ENCODE measurements around the gene MYLIP. TPM values are rescaled to one million over a fixed set of nuclear protein-coding genes. Genes with fewer than 3 reads are reported as not detected.

Gene MYLIP
- total and polyA plus RNA-seq, 8 donors, result 6.6 to 20.2 (median 12.0) TPM

DNA sequence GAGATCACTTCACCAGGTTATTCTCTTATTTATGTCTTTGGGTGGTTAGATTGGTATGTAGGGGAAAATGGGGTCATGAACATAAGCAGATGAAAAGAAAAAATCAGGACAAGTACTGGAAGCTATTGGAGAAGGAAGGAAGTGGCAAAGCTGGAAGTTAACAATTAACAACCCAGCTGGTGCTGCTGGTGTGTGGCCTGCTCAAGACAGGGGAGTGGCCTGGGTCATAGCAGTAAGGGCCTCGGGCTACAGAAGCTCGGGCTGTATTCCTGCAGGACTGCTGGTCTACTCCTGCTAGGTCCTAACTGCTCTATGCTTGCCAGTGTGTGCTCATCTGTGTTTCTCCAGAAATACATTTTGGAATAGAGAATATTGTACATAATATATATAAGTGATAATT, 19.6 kb downstream of the MYLIP start:
- Histone ChIP-seq H3K9me3 (no peaks in the 10 kb centered on the region), H3K4me3 (no peak overlapping the region), H3K4me1 (peaks cover 12 to 26% (median 13%) of the 10 kb centered on the region in 3 donors), H3K27ac (no peak overlapping the region), H3K36me3 (peaks cover 0 to 29% (median 17%) of the 10 kb centered on the region in 3 donors), H3K27me3 (no peaks in the 10 kb centered on the region)
- DNase-seq (peak in 5 of 6 donors; percentile 57 to 64 (median 60)), FAIRE-seq (no peak), ATAC-seq (peak; percentile 92 to 96 (median 92))
- 0 to 15% methylated on average over 2 of the region's 2 CpGs for WGBS, 2 donors
- intact Hi-C loops (cut with DNase I), result no loop called here
- TF ChIP-seq, protein P1, sequence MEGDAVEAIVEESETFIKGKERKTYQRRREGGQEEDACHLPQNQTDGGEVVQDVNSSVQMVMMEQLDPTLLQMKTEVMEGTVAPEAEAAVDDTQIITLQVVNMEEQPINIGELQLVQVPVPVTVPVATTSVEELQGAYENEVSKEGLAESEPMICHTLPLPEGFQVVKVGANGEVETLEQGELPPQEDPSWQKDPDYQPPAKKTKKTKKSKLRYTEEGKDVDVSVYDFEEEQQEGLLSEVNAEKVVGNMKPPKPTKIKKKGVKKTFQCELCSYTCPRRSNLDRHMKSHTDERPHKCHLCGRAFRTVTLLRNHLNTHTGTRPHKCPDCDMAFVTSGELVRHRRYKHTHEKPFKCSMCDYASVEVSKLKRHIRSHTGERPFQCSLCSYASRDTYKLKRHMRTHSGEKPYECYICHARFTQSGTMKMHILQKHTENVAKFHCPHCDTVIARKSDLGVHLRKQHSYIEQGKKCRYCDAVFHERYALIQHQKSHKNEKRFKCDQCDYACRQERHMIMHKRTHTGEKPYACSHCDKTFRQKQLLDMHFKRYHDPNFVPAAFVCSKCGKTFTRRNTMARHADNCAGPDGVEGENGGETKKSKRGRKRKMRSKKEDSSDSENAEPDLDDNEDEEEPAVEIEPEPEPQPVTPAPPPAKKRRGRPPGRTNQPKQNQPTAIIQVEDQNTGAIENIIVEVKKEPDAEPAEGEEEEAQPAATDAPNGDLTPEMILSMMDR (IDR thresholded peaks at IDR 0.05), result no peak

DNA sequence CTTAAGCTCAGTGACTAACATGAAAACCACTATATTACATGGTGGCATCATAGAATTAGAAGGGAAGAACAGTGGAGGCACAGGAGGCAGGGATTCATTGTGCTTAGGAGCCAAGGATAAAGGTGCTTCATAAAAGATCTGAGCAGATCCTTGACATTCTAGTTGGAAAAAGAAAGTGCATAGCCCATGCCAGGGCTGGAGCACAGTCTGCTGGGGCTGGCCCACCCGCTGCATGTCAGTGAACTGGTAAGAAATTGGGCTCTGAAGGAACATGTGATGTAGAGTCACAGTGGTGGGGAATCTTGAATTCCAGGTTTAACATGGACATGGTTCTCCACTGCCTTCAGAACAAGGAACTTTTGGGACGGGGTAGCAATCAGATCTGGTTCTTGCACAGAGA, 20.4 kb downstream of the MYLIP start:
- Histone ChIP-seq H3K4me1 (peaks cover 12 to 26% (median 13%) of the 10 kb centered on the region in 3 donors), H3K27me3 (no peaks in the 10 kb centered on the region), H3K27ac (no peak overlapping the region), H3K4me3 (no peak overlapping the region), H3K36me3 (peaks cover 0 to 20% (median 10%) of the 10 kb centered on the region in 3 donors), H3K9me3 (no peaks in the 10 kb centered on the region)
- intact Hi-C loops (cut with DNase I), result no loop called here
- no peak for ATAC-seq
- TF ChIP-seq, protein P1 (IDR thresholded peaks at IDR 0.05), result no peak
- DNase-seq, result no peak
- 97% methylated on average over 2 of the region's 2 CpGs for WGBS, 2 donors
- FAIRE-seq, result no peak

DNA sequence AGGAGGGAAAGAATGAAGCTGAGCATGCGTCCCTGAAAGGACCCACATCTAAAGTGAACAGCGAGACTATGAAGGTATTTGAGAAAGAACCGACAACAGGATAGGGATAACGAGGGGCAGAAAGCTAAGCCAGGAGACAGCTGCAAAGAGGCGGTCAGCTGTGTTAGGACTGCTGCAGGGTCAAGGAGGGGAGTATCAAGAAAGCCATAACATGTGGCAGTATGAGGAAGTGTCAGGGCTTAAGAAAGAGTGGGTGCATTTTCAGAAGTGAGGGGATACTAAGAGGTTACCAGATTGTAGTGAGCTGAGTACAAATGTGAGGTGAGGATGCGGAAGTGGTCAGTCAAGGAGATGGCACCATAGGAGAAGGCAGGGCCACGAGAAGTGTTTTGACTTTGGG, 21.2 kb downstream of the MYLIP start:
- intact Hi-C loops (cut with DNase I), result no loop called here
- WGBS, 2 donors, result 96 to 97% methylated on average over 7 of the region's 7 CpGs
- TF ChIP-seq, protein P1 (IDR thresholded peaks at IDR 0.05), result no peak
- H3K9me3 ChIP-seq, result no peaks in the 10 kb centered on the region
- peaks cover 0 to 13% (median 3%) of the 10 kb centered on the region in 3 donors for H3K36me3 ChIP-seq
- no peak overlapping the region for H3K27ac ChIP-seq
- DNase-seq (no peak), FAIRE-seq (no peak), ATAC-seq (no peak)
- no peaks in the 10 kb centered on the region for H3K27me3 ChIP-seq
- peaks cover 12 to 26% (median 13%) of the 10 kb centered on the region in 3 donors for H3K4me1 ChIP-seq
- H3K4me3 ChIP-seq, result no peak overlapping the region

DNA sequence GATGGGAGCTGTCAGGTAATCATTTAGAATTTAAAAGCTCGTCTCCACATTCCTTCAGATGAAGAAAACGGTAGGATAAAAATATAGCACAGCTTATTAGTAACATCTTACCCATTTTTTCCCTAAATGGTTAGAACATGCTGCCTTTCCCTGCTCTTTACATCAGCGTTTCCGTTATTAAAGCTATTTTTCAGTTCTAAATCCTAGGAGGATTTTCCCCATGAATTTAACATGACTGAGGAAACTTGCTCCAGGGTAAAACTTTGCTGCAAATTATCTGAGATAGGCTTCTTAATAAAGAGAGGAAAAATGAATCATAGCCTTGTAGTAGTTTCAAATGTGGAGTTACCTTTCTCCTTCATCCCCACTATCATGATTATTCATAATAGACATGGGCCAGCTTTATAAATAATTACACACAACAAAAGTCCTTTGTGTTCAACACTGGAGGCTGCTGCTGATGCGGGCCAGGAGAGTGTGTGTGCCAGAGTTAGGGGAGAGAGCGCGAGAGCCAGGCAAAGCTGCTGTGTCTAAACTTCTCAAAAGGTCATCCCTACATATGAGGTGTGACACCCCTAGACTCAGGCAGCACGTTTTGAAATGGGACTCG, 24.4 kb downstream of the MYLIP start:
- WGBS, 2 donors, result 76 to 78% methylated on average over 9 of the region's 9 CpGs
- intact Hi-C loops (cut with DNase I), result no loop called here
- Histone ChIP-seq H3K36me3 (no peaks in the 10 kb centered on the region), H3K4me3 (no peak overlapping the region), H3K27me3 (no peaks in the 10 kb centered on the region), H3K4me1 (peaks cover 0 to 6% (median 1%) of the 10 kb centered on the region in 3 donors), H3K27ac (no peak overlapping the region), H3K9me3 (no peaks in the 10 kb centered on the region)
- TF ChIP-seq, protein P1 (IDR thresholded peaks at IDR 0.05), result no peak
- DNase-seq, result no peak
- FAIRE-seq, result no peak
- peak in 2 of 4 donors; percentile 13 to 36 for ATAC-seq

DNA sequence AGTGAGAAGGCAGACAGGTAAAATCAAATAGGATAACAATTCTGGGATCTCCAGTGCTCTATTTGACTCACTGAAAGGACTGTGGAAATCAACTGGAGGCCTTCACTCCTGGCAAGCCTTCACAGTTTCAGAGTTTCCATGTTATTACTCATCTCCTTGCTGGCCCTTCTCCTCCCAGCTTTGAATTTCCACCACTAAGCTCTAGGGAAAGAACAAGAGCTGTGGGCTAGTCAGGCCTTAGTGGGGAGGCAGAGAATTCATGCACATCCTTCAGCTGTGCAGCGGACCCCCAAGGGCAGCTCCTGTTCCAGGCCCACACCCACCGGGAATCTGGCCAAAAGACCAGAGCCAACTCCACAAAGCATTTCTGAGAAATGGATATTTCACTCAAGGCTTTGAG, 26.0 kb downstream of the MYLIP start:
- intact Hi-C loops (cut with DNase I), result no loop called here
- Histone ChIP-seq H3K27me3 (no peaks in the 10 kb centered on the region), H3K27ac (no peak overlapping the region), H3K36me3 (no peaks in the 10 kb centered on the region), H3K4me1 (no peaks in the 10 kb centered on the region), H3K9me3 (no peaks in the 10 kb centered on the region), H3K4me3 (no peak overlapping the region)
- ATAC-seq, result peak in 3 of 4 donors; percentile 49 to 58 (median 57)
- TF ChIP-seq, protein P1 (IDR thresholded peaks at IDR 0.05), result no peak
- no peak for DNase-seq
- 91 to 93% methylated on average over 2 of the region's 2 CpGs for WGBS, 2 donors
- FAIRE-seq, result no peak

Data from pancreas (tissue), 10 donors.